Right renal pelvis (tissue), 4 donors: ENCODE data around the gene PRSS22. TPM values are rescaled to one million over a fixed set of nuclear protein-coding genes. Genes with fewer than 3 reads are reported as not detected.

Experiments
- DNase-seq, 4 donors: peaks; one replicate each; pipeline ENCODE4 v3.0.0-alpha.2; 2013; ENCODE audit warnings: low read depth in 4 of 4, low spot score in 3 of 4, missing footprints in 1 of 4
- polyA plus RNA-seq, 4 donors: library from polyadenylated mRNA; unstranded; fragments of 120-200 nt; gene quantifications; one replicate each; pipeline ENCODE4 v1.2.1, GENCODE V29; 2013; ENCODE audit not compliant: insufficient read length in 4 of 4

PRSS22 gene
- polyA plus RNA-seq, 4 donors, result 7.5 to 9.8 (median 8.4) TPM

DNA sequence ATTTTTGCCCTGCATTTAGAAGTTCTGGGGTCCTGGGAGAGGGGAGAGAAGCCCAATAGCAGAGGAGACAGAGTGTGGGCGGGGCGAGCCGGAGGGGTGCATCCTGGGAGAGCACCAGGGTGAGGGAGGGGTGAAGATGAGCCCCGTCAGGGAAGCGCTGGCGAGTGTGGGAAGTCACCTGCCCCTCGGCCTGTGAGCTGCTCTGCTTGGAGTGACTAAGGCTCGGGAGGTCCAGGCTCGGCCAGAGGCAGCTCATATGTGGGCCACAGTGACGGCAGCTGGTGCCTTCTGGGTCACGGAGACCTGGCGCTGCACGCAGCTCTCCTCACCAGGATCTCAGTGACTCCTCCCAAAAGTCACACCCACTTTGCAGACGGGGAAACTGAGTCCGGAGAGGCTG, 26.8 kb downstream of the PRSS22 start:
- DNase-seq, result no peak

DNA sequence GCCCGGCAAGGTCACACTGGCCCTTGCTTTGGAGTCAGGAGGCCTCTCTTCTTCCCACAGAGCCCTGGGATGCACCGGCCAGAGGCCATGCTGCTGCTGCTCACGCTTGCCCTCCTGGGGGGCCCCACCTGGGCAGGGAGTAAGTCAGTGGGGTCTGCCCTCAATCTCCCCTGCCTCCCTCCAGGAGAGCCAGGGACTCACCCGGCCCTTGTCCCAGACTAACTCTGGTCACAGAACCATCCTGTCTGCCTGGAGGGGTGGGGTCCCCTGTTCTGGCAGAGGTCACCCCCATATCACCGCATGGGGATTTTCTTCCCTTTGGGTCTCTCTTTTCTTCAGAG, 27.6 kb downstream of the PRSS22 start:
- DNase-seq, result no peak

DNA sequence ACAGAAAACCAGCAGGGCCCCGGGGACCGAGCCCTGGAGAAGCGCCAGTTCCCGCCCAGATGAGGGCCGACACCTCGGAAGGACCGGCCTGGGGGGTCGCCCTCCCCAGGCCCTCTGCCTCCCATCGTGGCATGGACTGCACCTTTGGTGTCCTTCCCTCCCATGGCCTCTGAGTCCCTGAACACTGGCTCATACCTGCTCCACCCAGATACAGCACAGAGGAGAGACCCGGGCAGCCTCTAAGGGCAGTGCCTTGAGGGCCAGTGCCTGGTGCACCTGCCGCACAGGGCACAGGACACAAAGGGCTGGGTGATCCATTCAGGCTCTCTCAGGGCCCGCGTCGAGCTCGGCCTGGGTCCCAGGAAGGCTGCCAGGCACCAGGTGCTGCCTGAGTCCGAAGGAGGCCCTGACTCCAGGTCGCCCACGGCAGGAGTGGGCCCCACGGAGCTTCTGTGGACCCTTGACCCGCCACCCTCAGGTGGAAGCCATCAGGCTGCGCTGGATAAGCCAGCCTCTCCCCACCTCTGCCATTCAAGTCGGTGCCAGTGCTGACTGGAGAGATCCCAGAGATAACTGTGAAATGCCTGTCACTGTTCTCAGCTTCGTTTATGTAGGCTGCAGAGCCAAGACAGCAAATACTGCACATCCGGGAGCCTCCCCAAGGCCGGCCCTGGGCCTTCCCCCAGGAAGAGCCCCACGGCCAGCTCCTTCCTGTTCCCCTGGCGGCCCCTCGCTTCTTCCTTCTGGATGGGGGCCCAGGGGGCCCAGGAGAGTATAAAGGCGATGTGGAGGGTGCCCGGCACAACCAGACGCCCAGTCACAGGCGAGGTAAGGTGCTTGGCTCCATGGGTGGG, 28.2 kb downstream of the PRSS22 start, which contains the start of gene ZG16B:
ZG16B (plus strand) TSS at position 803 of the 854 bp plus-strand sequence. CDS start 139 bp downstream, outside the sequence.
- no peak for DNase-seq

DNA sequence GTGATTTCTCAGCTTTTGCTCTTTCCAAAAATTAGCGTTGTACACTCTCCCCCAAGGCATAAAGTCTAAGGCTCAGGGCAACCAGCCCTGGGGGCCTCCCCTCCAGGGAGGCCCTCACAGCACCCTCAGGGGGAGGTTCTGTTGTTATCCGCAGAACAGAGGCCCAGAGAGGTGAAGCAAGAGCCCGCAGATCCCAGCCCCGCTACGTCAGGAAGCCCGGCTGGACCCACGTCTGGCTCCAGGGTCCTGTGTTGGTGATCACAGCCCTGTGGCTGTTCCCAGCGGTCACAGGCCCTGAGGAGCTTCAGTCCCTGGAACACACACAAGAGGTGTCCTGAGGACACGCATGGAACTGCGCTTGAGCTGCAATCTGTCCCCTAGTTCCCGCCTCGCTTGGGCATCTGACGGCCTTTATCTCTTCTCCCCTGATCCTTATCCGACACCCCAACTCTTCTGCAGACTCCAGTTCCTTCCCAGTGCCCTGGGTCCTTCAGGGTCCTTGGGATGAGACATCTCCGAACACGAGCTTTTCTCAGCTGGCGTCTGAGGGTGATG, 29.0 kb downstream of the PRSS22 start:
- no peak for DNase-seq

DNA sequence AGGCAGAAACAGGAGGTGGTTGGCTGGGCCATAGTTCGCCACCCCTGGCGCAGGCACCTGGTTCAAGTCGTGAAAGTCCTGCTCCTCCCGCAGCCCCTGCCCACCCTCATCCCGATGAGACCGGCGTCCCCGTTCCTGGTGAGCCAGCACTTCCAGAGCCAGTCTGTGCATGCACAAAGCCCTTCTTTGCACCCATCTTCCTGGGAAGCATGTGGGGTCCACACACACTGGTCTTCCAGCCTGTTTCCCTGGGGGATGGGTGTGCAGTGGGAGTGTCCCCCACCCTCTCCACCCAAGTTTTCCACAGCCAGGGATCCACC, 29.5 kb downstream of the PRSS22 start:
- DNase-seq, result no peak

DNA sequence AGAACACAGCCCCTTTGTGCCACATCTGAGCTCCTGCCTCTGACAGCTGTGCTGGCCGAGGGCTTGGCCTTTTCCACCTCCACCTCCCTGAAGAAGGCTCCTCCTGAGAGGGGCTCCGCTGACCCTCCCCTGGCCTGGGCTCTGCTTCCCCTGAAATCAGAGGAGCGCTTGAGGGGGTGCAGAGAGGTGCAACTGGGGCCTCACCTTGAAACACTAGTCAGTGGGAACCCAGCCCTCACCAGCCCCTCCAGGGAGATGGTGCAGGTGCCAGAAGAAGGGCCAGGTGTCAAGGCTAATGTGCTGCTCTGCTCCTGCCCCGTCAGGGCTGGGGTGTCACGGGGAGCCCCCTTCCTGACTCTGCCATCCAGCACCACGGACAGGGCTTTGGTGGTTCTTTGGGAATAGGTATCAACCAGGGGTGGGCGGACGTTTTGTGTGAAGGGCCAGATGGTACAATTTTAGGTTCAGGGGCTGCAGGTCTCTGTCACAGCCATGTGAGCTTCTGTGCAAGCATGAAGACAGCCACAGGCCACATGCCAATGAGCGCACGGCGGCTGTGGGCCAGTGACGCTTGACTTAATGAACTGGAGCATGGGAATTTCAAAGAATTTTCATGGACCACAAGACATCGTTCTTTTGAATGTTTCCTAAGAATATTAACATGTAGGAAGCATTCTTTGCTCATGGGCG, 30.0 kb downstream of the PRSS22 start:
- no peak for DNase-seq

DNA sequence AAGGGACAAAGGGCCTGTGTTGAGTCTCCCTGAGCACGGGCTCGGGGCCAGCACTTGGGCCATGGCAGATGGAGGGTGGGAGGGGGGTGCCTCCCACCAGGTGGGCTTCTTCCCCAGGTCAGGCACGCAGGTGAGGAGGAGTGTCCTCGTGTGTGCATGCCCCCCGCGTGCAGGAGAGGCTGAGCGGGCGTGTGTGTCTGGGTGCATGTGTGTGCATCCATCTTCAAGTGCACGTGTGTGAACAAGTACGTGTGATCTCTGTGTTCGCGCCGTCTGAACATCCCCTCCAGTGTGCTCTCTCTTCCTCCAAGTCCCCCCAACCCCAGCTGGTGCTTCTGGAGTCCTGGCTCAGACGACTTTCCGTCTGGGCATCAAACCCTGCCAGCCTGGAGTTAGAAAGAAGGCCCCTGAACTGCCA, 30.6 kb downstream of the PRSS22 start:
- DNase-seq, result no peak

DNA sequence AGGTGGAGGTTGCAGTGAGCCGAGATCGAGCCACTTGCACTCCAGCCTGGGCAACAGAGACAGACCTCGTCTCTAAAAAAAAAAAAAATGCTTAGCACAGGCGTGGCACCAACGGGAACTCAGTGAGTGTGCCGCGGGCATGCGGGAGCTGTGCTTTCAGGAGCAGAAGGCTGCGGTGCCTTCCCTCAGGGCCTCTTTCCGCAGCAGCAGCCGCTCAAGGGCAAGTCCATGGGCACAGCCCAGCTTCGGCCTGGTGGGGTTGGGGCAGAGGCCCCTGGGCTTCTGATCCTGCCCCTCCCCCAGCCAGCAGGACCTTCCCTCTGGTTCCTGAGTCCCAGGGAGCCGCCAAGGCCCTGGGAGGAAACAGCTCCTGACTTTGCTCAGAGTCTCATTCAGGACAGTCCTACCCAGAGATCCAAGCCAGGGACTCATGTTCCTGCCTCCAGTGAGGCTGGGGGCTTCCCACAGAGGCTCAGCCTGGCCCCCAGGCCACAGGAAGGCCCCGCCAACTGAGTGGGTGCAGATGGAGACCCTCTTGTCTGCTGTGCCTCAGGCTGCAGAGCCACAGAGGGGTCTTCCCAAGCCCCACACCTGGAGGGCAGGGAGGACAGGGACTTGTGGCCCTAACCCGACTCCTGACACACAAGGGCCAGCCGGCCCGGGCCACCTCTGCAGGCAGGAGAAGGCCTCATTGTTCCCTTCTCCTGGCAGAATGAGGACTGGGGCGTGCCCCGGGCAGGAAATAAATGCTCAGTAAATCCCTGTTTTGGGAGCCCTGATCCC, 31.2 kb downstream of the PRSS22 start:
- no peak for DNase-seq

DNA sequence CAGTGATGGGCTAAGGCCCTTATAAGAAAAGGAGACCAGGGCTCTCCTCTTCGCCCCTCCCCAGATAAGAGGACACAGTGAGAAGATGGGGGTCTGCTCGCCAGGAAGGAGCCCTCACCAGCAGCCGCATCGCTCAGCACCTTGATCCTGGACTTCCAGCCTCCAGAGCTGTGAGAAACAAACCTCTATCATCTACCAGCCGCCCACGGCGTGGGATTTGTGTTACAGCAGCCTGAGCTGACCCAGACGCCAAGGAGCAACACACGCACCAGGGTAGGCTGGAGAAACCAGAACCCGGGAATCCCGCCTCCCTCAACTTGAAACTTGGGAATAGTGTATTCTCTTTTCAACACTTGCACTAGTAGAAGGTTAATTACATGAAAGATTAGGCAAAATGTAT, 32.1 kb downstream of the PRSS22 start:
- no peak for DNase-seq

DNA sequence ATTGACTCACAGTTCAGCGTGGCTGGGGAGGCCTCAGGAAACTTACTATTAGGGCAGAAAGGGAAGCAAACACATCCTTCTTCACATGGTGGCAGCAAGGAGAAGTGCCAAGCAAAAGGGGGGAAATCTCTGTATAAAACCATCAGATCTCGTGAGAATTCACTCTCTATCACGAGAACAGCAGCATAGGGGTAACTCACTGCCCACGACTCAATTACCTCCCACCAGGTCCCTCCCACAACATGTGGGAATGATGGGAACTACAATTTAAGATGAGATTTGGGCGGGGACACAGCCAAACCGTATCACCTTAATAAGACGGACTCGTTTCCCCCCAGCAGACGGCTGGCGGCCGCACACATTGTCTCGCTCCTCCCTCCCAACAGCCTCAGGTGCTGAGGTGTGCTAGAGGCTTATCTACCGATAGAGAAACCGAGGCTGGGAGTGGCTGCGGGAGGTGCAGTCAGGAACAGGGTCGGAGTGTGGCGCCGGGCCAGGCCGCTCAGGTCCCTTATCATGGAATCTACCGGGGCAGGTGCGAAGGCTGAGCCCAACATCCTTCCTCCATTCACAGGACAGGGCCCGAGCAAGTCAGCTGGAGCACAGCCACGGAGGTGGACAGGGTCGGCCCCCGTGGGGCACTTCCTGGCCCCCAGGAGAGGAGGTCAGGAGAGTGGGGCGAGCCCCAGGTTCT, 32.8 kb downstream of the PRSS22 start:
- DNase-seq, result no peak

DNA sequence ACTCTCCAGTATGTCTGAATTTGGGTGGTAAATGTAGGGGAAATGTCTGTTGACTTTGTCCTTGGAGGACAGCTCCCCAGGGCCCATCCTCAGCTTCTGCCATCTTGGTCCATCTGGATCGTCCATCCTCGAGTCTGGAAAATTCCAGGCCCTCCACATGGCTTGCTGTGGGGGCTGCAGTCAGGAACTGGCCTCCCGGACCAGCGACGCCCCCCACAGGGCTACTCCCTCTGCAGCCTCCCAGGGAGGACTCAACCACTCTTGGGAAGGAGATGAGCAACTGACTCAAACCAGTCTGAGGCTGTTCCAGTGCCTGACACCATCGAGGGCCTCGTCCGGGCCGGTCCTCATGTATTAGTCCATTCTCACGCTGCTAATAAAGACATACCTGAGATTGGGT, 33.3 kb downstream of the PRSS22 start:
- DNase-seq, result no peak

DNA sequence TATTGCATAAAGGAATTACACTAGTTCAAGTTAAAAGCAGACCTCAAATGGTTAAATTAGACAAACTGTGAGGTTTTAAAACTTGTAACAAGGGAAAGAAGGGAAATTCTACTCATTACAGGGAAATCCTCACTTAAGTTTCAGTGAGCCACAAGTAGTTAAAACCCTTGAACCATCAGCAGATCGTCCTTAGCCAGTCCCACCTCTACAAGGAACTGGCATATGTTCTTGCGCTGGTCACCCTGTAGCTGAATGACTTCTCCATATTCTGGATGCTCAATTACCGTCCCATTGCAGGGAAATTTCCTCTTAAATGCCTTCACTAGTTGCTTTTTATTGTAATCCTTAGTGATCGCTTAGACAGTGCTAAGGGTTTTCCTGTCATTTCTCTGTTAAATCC, 35.5 kb downstream of the PRSS22 start:
- DNase-seq, result no peak

DNA sequence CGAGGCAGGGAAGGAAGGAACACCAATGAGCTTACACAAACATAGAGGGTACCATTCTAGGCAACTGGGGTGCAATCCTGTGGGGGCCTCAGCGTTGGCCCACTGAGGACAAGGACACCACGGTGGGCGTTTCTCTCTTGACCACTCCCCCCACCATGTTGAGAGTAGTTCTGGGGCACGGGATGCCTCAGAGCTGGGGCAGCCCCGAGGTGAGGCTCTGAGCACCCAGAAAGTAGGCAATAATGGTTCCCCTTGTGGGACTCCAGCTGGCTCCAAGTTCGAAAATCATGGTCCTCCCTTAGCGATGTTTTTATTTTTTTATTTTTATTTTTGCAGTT, 35.8 kb downstream of the PRSS22 start:
- DNase-seq, result no peak

DNA sequence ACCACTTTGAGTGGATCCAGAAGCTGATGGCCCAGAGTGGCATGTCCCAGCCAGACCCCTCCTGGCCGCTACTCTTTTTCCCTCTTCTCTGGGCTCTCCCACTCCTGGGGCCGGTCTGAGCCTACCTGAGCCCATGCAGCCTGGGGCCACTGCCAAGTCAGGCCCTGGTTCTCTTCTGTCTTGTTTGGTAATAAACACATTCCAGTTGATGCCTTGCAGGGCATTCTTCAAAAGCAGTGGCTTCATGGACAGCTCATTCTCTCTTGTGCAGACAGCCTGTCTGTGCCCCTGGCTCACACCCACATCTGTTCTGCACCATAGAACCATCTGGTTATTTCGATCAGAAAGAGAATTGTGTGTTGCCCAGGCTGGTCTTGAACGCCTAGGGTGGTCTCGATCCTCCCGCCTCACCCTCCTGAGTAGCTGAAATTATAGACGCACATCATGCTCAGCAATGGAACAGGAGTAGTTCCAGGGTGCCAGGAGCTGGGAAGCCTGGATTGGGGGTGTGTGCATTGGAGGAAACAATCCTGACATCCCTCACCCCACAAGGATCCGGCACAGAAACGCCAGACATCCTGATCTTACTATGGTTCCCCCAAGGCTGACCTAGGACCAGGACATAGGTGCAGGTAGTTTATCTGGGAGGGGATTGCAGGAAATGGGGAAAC, 36.3 kb downstream of the PRSS22 start:
- no peak for DNase-seq

DNA sequence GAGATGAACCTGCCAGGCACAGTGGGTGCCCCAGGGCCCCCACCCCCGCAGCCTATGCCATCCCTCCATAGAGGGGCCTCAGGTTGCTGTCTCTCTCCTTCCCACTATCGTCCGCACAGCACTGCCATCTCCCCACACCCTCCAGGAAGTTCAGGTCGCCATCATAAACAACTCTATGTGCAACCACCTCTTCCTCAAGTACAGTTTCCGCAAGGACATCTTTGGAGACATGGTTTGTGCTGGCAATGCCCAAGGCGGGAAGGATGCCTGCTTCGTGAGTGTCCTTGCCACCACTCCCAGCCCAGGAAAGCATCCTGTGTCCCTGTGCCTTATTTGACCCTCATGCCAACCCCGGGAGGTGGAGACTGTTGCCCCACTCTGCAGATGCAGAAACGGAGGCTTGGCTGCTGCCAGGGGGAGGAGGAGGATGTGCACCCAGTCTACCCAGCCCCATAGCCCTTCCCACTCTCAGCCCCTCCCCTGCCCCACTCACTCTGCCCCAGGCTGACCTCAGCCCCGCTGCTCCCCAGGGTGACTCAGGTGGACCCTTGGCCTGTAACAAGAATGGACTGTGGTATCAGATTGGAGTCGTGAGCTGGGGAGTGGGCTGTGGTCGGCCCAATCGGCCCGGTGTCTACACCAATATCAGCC, 37.0 kb downstream of the PRSS22 start:
- no peak for DNase-seq

DNA sequence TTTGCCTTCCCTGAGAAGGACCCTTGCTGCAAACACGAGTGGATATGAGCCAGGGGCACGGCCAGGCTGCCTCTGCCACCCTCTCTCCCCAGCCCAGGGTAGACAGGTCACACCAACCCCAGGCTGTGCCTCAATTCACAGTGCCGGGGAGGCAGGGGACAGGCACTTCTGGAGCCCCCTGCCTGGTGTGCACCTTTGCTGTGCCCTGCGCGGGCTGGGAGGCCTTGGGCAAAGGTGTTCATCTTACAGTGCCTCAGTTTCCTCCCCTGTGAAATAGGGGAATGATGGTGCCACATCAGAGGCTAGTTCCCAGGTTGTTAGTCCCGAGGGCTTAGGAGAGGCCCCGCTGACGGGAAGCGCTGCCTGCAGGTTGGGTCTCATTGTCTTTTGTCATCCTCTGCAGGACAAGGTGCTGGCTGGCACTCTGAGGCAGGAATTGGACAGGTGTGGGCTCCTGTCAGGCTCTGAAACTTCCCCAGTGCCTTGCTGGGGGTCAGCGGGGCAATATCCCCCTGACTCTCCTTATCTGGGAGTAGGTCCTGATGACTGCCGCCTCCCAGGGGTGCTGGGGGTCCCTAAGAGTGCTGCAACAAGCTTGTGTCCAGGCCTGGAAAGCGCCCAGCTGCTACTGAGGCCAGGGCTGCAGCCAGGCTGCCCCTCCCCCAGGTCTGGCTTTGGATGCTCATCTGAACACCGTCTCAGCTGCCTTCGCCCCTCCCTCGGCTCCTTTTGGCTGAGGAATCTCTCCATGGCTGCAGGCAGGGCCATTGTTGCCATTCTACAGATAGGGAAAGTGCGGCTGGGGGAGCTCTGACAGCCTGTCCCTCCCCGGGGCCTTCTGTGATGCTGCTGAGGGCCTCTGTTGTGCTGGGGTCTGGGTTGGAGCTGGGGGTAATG, 37.8 kb downstream of the PRSS22 start:
- DNase-seq, result no peak

DNA sequence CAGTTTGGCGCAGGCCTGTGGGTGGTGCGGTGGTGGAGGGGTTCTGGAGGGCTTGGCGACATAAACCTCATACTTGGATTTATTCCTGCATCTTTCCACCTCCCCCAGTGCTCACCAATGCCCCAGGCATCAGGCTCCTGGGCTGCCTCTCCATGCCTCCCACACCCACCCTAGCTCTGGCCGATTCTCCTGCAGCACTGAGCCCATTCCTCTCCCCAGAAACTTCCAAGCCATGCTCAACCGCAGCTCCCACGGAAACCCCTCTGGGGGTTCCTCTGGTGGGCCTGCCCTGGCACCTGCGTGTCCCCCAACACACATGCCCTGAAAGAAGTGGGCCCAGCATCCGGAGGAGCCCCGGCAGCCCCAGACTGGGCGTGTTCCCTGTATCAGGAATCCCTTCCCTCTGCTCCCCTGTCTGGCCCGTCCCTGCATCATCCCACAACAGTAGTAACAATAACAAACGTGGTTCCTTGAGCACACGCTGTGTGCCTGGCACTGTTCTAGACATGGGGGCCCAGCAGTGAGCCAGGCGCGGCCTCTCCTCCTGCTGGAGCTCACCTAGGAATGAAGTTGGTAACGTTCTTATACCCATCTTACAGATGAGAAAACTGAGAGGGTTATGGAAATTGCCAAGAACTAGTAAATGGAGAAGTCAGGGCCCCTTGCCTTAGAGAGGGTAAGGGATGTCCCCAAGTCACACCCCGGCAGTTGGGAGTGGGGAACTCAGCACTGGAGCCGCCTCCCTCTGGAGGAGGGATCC, 38.6 kb downstream of the PRSS22 start:
- DNase-seq, result no peak
